ENCODE measurements around the gene TRPM5.

- no peak for TF ChIP-seq SNRNP70 (optimal IDR thresholded peaks at IDR 0.05; ENCODE audit: low read depth, low read length)
- no peak for TF ChIP-seq BHLHE40 (IDR thresholded peaks at IDR 0.05; ENCODE audit: low read length)
- no peak for TF ChIP-seq AFF4 (CRISPR knock-in tag; IDR thresholded peaks at IDR 0.05)
- TF ChIP-seq KAT8 (IDR thresholded peaks at IDR 0.05; ENCODE audit: low read depth): no peak
- no peak for TF ChIP-seq MAZ (CRISPR knock-in tag; conservative IDR thresholded peaks at IDR 0.05 in 1 of 2, IDR thresholded peaks at IDR 0.05 in 1 of 2)
- no peak for TF ChIP-seq ZNF24 (IDR thresholded peaks at IDR 0.05)
- no peak for TF ChIP-seq ARID2 (IDR thresholded peaks at IDR 0.05)
- TF ChIP-seq REST (IDR thresholded peaks at IDR 0.05; ENCODE audit: borderline replicate concordance): no peak
- TF ChIP-seq REST (CRISPR knock-in tag; IDR thresholded peaks at IDR 0.05; ENCODE audit: low read depth): no peak
- no peak for TF ChIP-seq POLR2AphosphoS5 (IDR thresholded peaks at IDR 0.05; ENCODE audit: control insufficient read depth, insufficient read depth, low read depth, low read length)
- TF ChIP-seq CTCF (IDR thresholded peaks at IDR 0.05 in 2 of 3, conservative IDR thresholded peaks at IDR 0.05 in 1 of 3; ENCODE audit: insufficient read depth in 2 of 3, low read depth in 1 of 3, low read length in 3 of 3): no peak
- no peak for TF ChIP-seq HEY1 (CRISPR knock-in tag; IDR thresholded peaks at IDR 0.05; ENCODE audit: borderline replicate concordance)
- no peak for TF ChIP-seq SMC3 (conservative IDR thresholded peaks at IDR 0.05; ENCODE audit: insufficient read depth, low read depth, low read length)
- no peak for TF ChIP-seq KDM4B (IDR thresholded peaks at IDR 0.05; ENCODE audit: borderline replicate concordance in 2 of 2, low read depth in 1 of 2)
Observed at GRCh38 chr11:2425506-2425905, 18.8 kb downstream of the TRPM5 start.

Data from K562 (cell line).